Nephron (organoid): ENCODE data around the gene CCL4.
A peak's percentile ranks its signal among the peaks of the same experiment; 100 is the strongest.

Experiments
- H3K27ac Mint-ChIP-seq, 3 experiments: 2 replicates each; pipeline ENCODE4 v1.8.0; 2020; ENCODE audit warnings: mixed read lengths in 3 of 3, mild to moderate bottlenecking in 2 of 3, moderate library complexity in 1 of 3
- H3K27me3 Mint-ChIP-seq: 2 replicates; pipeline ENCODE4 v1.8.0; 2021; ENCODE audit warnings: low read depth, mild to moderate bottlenecking, moderate library complexity, mixed read lengths
- H3K36me3 Mint-ChIP-seq: 2 replicates; pipeline ENCODE4 v1.8.0; 2020; ENCODE audit warnings: low read depth, mixed read lengths
- H3K4me1 Mint-ChIP-seq: 2 replicates; pipeline ENCODE4 v1.8.0; 2020; ENCODE audit warnings: mixed read lengths
- H3K4me3 Mint-ChIP-seq, 3 experiments: 2 replicates each; pipeline ENCODE4 v1.8.0; 2020; ENCODE audit warnings: mild to moderate bottlenecking in 3 of 3, mixed read lengths in 3 of 3, moderate library complexity in 2 of 3
- H3K9me3 Mint-ChIP-seq: 2 replicates; pipeline ENCODE4 v1.8.0; 2020; ENCODE audit warnings: mixed read lengths
- CTCF ChIP-seq, 3 experiments: fragments of 200-600 bp; sonication (generic); IDR thresholded peaks; one replicate each; pipeline ENCODE4 v1.5.0; 2021; ENCODE audit warnings: antibody characterized with exemption in 3 of 3; ENCODE audit not compliant: unreplicated experiment in 3 of 3

The CCL4 gene

GRCh38 chr17:36147601-36148000 lies 44.0 kb downstream of the CCL4 start:
- no peaks in the 10 kb centered on the region for H3K9me3 Mint-ChIP-seq
- H3K4me3 Mint-ChIP-seq, result no peak overlapping the region
- H3K27ac Mint-ChIP-seq, result no peak overlapping the region
- H3K4me1 Mint-ChIP-seq, result no peaks in the 10 kb centered on the region
- no peak for TF ChIP-seq CTCF (IDR thresholded peaks at IDR 0.05; ENCODE audit: unreplicated experiment in 3 of 3)
- H3K27me3 Mint-ChIP-seq, result peaks cover 20% of the 10 kb centered on the region
- H3K36me3 Mint-ChIP-seq, result no peaks in the 10 kb centered on the region

- Mint-ChIP-seq H3K27me3 (peaks cover 20% of the 10 kb centered on the region), H3K4me1 (no peaks in the 10 kb centered on the region), H3K36me3 (no peaks in the 10 kb centered on the region), H3K9me3 (no peaks in the 10 kb centered on the region), H3K4me3 (no peak overlapping the region), H3K27ac (no peak overlapping the region)
- peak; percentile 99 to 100 (median 100) for TF ChIP-seq CTCF (IDR thresholded peaks at IDR 0.05; ENCODE audit: unreplicated experiment in 3 of 3)
Observed at GRCh38 chr17:36148559-36149295, 45.1 kb downstream of the CCL4 start.

- H3K36me3 Mint-ChIP-seq, result no peaks in the 10 kb centered on the region
- no peak overlapping the region for H3K27ac Mint-ChIP-seq
Observed at GRCh38 chr17:36149296-36149820, 45.7 kb downstream of the CCL4 start.

GRCh38 chr17:36151891-36152638 lies 48.4 kb downstream of the CCL4 start:
- TF ChIP-seq CTCF (IDR thresholded peaks at IDR 0.05; ENCODE audit: unreplicated experiment in 3 of 3), result no peak
- Mint-ChIP-seq H3K9me3 (no peaks in the 10 kb centered on the region), H3K4me1 (no peaks in the 10 kb centered on the region), H3K27me3 (peaks cover 29% of the 10 kb centered on the region), H3K4me3 (no peak overlapping the region), H3K36me3 (no peaks in the 10 kb centered on the region), H3K27ac (no peak overlapping the region)

More at GRCh38 chr17:36149296-36149820, 45.7 kb downstream of the CCL4 start:
- H3K9me3 Mint-ChIP-seq, result no peaks in the 10 kb centered on the region
- peaks cover 20% of the 10 kb centered on the region for H3K27me3 Mint-ChIP-seq
- no peak overlapping the region for H3K4me3 Mint-ChIP-seq
- H3K4me1 Mint-ChIP-seq, result no peaks in the 10 kb centered on the region
- TF ChIP-seq CTCF (IDR thresholded peaks at IDR 0.05; ENCODE audit: unreplicated experiment in 3 of 3), result no peak

- no peak overlapping the region for H3K27ac Mint-ChIP-seq
- H3K36me3 Mint-ChIP-seq, result no peaks in the 10 kb centered on the region
- H3K27me3 Mint-ChIP-seq, result peaks cover 25% of the 10 kb centered on the region
- no peak for TF ChIP-seq CTCF (IDR thresholded peaks at IDR 0.05; ENCODE audit: unreplicated experiment in 3 of 3)
- H3K4me3 Mint-ChIP-seq, result no peak overlapping the region
- no peaks in the 10 kb centered on the region for H3K9me3 Mint-ChIP-seq
- H3K4me1 Mint-ChIP-seq, result no peaks in the 10 kb centered on the region
Observed at GRCh38 chr17:36152639-36153120, 49.1 kb downstream of the CCL4 start.
